Tibial nerve (tissue), 4 donors: ENCODE measurements around the gene CFAP70. TPM values are rescaled to one million over a fixed set of nuclear protein-coding genes. Genes with fewer than 3 reads are reported as not detected.
A peak's percentile ranks its signal among the peaks of the same experiment; 100 is the strongest.

Experiments used
- DNase-seq, 2 donors: peaks; one replicate each; pipeline ENCODE4 v3.0.0-alpha.2; 2019; ENCODE audit warnings: low spot score in 2 of 2
- H3K27ac ChIP-seq, 4 donors: fragments of 200-600 bp; sonication (generic) in 3 of 4; one replicate each; pipeline ENCODE4 v1.5.1; 2017 to 2019; ENCODE audit warnings: mild to moderate bottlenecking in 1 of 4
- H3K27me3 ChIP-seq, 2 donors: fragments of 200-600 bp; sonication (generic) in 1 of 2; one replicate each; pipeline versions ENCODE4 v1.5.1 to v1.6.0; 2017 to 2019
- H3K36me3 ChIP-seq, 3 donors: fragments of 200-600 bp; sonication (generic); one replicate each; pipeline ENCODE4 v1.5.1; 2018 to 2019
- H3K4me1 ChIP-seq, 4 donors: fragments of 200-600 bp; sonication (generic) in 3 of 4; one replicate each; pipeline ENCODE4 v1.5.1; 2017 to 2019
- H3K4me3 ChIP-seq, 4 donors: fragments of 200-600 bp; sonication (generic) in 3 of 4; one replicate each; pipeline ENCODE4 v1.5.1; 2017 to 2019; ENCODE audit warnings: mild to moderate bottlenecking in 1 of 4, moderate library complexity in 1 of 4
- H3K9me3 ChIP-seq, 4 donors: fragments of 200-600 bp; sonication (generic) in 3 of 4; one replicate each; pipeline ENCODE4 v1.5.1; 2017 to 2019
- EP300 ChIP-seq, 2 donors: sonication (generic); formaldehyde crosslinking; IDR thresholded peaks; one replicate each; pipeline ENCODE4 v1.6.1; 2017; ENCODE audit warnings: antibody characterized with exemption in 2 of 2, mild to moderate bottlenecking in 1 of 2
- POLR2A ChIP-seq, 2 donors: fragments of 450-650 bp; IDR thresholded peaks; one replicate each; pipeline ENCODE4 v1.6.1; 2017; ENCODE audit warnings: antibody characterized with exemption in 2 of 2, mild to moderate bottlenecking in 2 of 2, moderate library complexity in 2 of 2
- WGBS, 2 donors: methylation state at CpG; one replicate each; pipeline ENCODE4 v1.1.5; 2018; 5-methylcytosine and 5-hydroxymethylcytosine counted together
- total RNA-seq, 4 donors: library from RNA; depleted of rRNA; stranded (reverse); fragments of >200 nt; gene quantifications; one replicate each; pipeline ENCODE4 v1.1.0, GENCODE V29; 2016
- TF ChIP-seq, protein P1 (sequence below), 5 experiments: fragments of 200-600 bp in 3 of 5; fragments of 450-650 bp in 2 of 5; sonication (generic) in 3 of 5; IDR thresholded peaks; one replicate each; pipeline ENCODE4 v1.5.1; 2016 to 2019; ENCODE audit warnings: antibody characterized with exemption in 5 of 5, mild to moderate bottlenecking in 3 of 5, moderate library complexity in 2 of 5

Gene CFAP70
- total RNA-seq, 4 donors from 2014 or later = 3.8 to 14.9 (median 6.6) TPM

- TF ChIP-seq EP300 (IDR thresholded peaks at IDR 0.05) (no peak), POLR2A (IDR thresholded peaks at IDR 0.05) (no peak)
- TF ChIP-seq, protein P1, sequence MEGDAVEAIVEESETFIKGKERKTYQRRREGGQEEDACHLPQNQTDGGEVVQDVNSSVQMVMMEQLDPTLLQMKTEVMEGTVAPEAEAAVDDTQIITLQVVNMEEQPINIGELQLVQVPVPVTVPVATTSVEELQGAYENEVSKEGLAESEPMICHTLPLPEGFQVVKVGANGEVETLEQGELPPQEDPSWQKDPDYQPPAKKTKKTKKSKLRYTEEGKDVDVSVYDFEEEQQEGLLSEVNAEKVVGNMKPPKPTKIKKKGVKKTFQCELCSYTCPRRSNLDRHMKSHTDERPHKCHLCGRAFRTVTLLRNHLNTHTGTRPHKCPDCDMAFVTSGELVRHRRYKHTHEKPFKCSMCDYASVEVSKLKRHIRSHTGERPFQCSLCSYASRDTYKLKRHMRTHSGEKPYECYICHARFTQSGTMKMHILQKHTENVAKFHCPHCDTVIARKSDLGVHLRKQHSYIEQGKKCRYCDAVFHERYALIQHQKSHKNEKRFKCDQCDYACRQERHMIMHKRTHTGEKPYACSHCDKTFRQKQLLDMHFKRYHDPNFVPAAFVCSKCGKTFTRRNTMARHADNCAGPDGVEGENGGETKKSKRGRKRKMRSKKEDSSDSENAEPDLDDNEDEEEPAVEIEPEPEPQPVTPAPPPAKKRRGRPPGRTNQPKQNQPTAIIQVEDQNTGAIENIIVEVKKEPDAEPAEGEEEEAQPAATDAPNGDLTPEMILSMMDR (IDR thresholded peaks at IDR 0.05) = no peak
- H3K36me3 ChIP-seq = peaks cover 0 to 82% (median 11%) of the 10 kb centered on the region in 3 donors
- 86 to 94% methylated on average over 4 of the region's 4 CpGs for WGBS, 2 donors
These were observed 29.6 kb upstream of the CFAP70 start for GRCh38 chr10:73388228-73388627.

DNA sequence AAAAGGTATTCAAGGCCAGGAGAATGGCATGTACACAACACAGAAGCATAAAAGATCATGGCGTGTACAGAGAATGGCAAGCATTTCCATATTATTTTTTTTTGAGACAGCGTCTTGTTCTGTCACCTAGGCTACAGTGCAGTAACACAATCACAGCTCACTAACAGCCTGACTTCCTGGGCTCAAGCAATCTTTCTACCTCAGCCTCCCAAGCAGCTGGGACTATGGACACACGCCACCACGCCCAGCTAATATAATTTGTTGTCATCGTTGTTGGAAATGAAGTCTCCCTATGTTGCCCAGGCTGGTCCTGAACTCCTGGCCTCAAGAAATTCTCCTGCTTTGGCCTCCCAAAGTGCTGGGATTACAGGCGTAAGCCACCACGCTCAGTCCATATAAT lies 27.9 kb upstream of the CFAP70 start:
- 94 to 95% methylated on average over 7 of the region's 7 CpGs for WGBS, 2 donors
- no peaks in the 10 kb centered on the region for H3K9me3 ChIP-seq
- no peak overlapping the region for H3K4me3 ChIP-seq
- DNase-seq = no peak
- H3K4me1 ChIP-seq = no peaks in the 10 kb centered on the region
- H3K27ac ChIP-seq = no peak overlapping the region
- no peaks in the 10 kb centered on the region for H3K27me3 ChIP-seq
- H3K36me3 ChIP-seq = peaks cover 0 to 89% (median 19%) of the 10 kb centered on the region in 3 donors
- no peak for TF ChIP-seq POLR2A (IDR thresholded peaks at IDR 0.05)
- TF ChIP-seq, protein P1 (IDR thresholded peaks at IDR 0.05) = no peak
- no peak for TF ChIP-seq EP300 (IDR thresholded peaks at IDR 0.05)

More at GRCh38 chr10:73388228-73388627, 29.6 kb upstream of the CFAP70 start:
- Histone ChIP-seq H3K4me1 (no peaks in the 10 kb centered on the region), H3K9me3 (no peaks in the 10 kb centered on the region), H3K27me3 (no peaks in the 10 kb centered on the region), H3K4me3 (no peak overlapping the region), H3K27ac (no peak overlapping the region)
- DNase-seq = no peak

- H3K36me3 ChIP-seq = peaks cover 0 to 99% (median 9%) of the 10 kb centered on the region in 3 donors
These were observed 20.5 kb upstream of the CFAP70 start for GRCh38 chr10:73379064-73379748.

GRCh38 chr10:73376679-73377078 lies 18.0 kb upstream of the CFAP70 start:
- H3K4me1 ChIP-seq = no peaks in the 10 kb centered on the region
- 72 to 87% methylated on average over 3 of the region's 3 CpGs for WGBS, 2 donors
- H3K4me3 ChIP-seq = no peak overlapping the region
- DNase-seq = no peak
- H3K36me3 ChIP-seq = peaks cover 0 to 98% (median 2%) of the 10 kb centered on the region in 3 donors
- H3K27ac ChIP-seq = no peak overlapping the region
- no peaks in the 10 kb centered on the region for H3K9me3 ChIP-seq
- H3K27me3 ChIP-seq = no peaks in the 10 kb centered on the region
- TF ChIP-seq, protein P1 (IDR thresholded peaks at IDR 0.05) = no peak
- TF ChIP-seq EP300 (IDR thresholded peaks at IDR 0.05) (no peak), POLR2A (IDR thresholded peaks at IDR 0.05) (no peak)

More at GRCh38 chr10:73379064-73379748, 20.5 kb upstream of the CFAP70 start:
- no peak for DNase-seq
- WGBS, 2 donors = 61 to 62% methylated on average over 1 of the region's 1 CpG
- H3K27ac ChIP-seq = no peak overlapping the region
- H3K4me1 ChIP-seq = no peaks in the 10 kb centered on the region
- no peaks in the 10 kb centered on the region for H3K27me3 ChIP-seq
- TF ChIP-seq, protein P1 (IDR thresholded peaks at IDR 0.05) = no peak
- no peaks in the 10 kb centered on the region for H3K9me3 ChIP-seq
- H3K4me3 ChIP-seq = no peak overlapping the region

DNA sequence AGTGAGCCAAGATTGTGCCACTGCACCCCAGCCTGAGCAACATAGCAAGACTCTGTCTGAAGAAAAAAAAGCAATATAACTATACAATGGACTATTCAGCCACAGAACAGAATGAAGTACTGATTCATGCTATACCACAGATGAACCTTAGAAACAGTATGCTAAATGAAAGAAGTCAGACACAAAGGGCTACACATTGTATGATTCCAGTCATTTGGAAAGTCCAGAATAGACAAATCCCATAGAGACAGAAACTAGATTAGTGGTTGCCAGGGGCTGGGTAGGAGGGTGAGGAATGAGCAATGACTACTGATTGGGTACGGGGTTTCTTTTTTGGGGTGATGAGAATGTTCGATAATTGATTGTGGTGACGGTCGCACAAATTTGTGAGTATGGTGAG lies 9.6 kb upstream of the CFAP70 start:
- H3K27ac ChIP-seq = peak overlapping the region in 2 of 4 donors; percentile 37 to 79
- H3K4me1 ChIP-seq = no peaks in the 10 kb centered on the region
- H3K9me3 ChIP-seq = no peaks in the 10 kb centered on the region
- H3K27me3 ChIP-seq = no peaks in the 10 kb centered on the region
- peaks cover 0 to 90% (median 0%) of the 10 kb centered on the region in 3 donors for H3K36me3 ChIP-seq
- WGBS, 2 donors = 47 to 63% methylated on average over 4 of the region's 4 CpGs
- TF ChIP-seq EP300 (IDR thresholded peaks at IDR 0.05) (no peak), POLR2A (IDR thresholded peaks at IDR 0.05) (no peak)
- TF ChIP-seq, protein P1 (IDR thresholded peaks at IDR 0.05) = no peak
- H3K4me3 ChIP-seq = no peak overlapping the region
- DNase-seq = no peak
